Right lung (tissue), 5 donors: ENCODE data around the gene KCNG2. TPM values are rescaled to one million over a fixed set of nuclear protein-coding genes. Genes with fewer than 3 reads are reported as not detected.

Source experiments
- DNase-seq, 2 donors: peaks; one replicate each; pipeline ENCODE4 v3.0.0-alpha.2; 2013
- polyA plus RNA-seq, 5 donors: library from polyadenylated mRNA; unstranded; fragments of 120-200 nt; gene quantifications; one replicate each; pipeline versions ENCODE4 v1.2.1 to v1.2.3, GENCODE V29; 2013; ENCODE audit warnings: inconsistent platforms in 1 of 5, low replicate concordance in 1 of 5; ENCODE audit not compliant: insufficient read length in 5 of 5, insufficient read depth in 1 of 5

KCNG2 gene
- polyA plus RNA-seq, 5 donors: 0.16 to 0.35 (median 0.23) TPM

DNA sequence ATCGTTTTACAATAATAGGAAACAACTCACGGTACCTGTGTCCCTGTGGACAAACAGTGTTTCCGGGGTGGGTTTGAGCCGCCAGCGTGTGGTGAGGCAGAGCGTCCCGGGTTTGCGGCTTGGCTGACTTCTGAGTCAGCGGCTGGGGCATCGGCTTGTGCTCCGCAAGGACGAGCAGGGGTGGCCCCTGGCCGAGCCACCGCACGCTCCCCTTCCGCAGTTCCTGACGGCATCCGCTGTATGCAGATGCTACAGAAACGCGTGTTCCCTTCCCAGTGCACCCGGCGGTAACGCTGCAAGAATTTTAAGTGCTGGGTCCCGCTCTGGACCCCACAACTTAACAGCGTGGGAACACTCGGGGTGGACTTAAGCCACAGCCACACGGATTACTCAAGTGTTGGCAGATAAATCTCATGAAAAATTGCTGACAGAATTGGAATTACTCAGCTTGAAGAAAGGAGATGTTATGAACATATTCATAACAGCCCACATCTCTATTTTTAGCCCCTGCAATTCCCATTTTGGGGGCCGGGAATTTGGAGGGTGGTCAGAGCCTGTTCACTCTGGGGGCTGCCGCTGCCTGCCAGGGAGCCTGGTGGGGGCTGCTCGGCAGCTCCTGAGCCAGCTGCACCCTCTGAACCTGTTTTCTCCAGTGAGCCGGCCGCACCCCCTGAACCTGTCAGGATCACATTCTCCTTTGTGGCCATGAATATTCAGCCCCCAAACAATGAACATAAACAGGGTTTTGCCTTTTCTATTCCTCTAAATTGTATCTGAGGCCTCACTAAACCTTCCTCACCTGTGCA is 12.6 kb upstream of the KCNG2 start:
- no peak for DNase-seq

- no peak for DNase-seq
Observed at GRCh38 chr18:79785831-79786230, 11.9 kb upstream of the KCNG2 start.

GRCh38 chr18:79786304-79786703 is 11.4 kb upstream of the KCNG2 start:
- no peak for DNase-seq

DNA sequence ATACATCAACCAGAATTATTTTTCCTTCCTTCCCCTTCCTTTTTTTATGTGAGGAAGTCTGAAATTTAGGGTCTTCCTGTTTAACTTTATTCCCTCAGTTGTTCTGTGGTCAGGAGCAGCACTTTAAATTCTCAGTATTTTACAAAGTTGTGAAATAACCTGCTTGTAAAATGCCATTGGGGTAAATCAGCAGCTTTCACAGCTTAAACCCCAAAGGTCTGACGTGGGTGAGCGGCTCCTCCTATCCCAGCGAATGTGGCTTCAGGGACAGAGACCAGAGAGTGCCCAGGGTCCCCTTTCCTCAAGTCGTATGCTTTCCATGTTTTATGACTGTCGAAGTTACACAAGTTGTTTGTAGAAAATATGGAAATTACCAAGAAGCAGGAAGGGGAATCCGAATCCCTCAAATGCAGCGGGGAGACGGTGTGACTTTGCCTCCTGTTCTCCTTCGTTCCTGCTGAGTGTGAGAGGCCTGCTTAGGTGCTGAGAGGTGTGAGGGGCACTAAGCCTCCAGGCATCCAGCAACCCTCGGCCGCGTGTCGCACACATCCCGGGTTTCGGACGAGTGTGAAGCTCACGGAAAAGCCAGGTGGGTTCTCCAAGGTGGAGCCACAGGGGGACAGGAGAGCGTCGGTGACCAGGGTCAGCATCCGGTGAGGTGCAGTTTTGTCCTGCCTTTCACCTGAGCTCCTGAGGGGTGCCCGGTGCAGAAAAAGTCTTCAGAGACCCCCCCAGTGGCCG is 10.8 kb upstream of the KCNG2 start:
- DNase-seq: no peak

- DNase-seq: no peak
Observed at GRCh38 chr18:79787527-79787864, 10.2 kb upstream of the KCNG2 start.

DNA sequence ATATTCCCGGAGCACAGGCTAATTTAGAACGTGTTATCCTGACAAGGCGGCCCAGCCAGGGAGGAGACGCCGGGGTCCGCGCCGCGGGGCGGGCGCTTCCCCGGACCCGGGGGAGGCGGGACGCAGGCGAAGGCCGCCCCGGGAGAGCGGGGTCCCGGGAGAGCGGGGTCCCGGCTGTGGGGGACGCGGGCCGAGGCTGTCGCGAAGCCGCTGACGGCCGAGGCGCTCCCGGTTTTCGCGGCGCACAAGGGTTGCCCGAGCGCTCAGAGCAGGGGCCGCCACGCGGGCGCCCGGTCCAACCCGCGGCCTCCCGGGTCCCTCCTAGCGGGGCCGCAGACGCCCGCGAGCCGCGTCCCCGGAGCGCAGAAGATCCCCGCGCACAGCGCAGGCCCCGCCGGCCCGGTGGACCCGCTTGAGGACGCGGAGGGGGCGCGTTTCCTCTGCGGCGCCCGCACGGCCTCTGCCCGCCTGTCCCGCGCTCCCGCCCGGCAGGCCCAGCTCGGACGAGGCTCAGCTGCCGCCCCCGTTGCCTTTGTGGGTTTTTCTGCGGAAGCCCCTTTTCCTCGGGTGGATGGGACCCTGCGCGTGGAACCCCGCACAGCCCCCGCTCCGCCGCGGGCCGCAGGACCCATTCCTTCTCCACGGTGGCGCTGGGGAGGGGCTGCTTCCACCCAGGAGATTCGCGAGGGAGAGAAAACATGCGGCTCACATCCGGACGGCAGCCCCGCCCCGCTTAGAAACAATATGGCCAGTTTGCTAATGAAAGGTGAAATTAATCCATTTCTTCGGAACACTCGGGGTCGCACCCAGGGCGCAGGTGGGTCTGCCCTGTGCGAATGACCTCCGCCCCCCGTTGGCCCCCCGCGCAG is 9.6 kb upstream of the KCNG2 start:
- no peak for DNase-seq

GRCh38 chr18:79788734-79789085 is 9.0 kb upstream of the KCNG2 start:
- no peak for DNase-seq

GRCh38 chr18:79789091-79789891 is 8.4 kb upstream of the KCNG2 start:
- no peak for DNase-seq

GRCh38 chr18:79789901-79790890 is 7.5 kb upstream of the KCNG2 start:
- DNase-seq: no peak

- peak; percentile 52 to 71 for DNase-seq
Observed at GRCh38 chr18:79790996-79791972, 6.5 kb upstream of the KCNG2 start.

- DNase-seq: no peak
Observed at GRCh38 chr18:79792096-79792987, 5.4 kb upstream of the KCNG2 start.

GRCh38 chr18:79792988-79793355 is 4.8 kb upstream of the KCNG2 start:
- no peak for DNase-seq

GRCh38 chr18:79794846-79795245 is 2.9 kb upstream of the KCNG2 start:
- no peak for DNase-seq

DNA sequence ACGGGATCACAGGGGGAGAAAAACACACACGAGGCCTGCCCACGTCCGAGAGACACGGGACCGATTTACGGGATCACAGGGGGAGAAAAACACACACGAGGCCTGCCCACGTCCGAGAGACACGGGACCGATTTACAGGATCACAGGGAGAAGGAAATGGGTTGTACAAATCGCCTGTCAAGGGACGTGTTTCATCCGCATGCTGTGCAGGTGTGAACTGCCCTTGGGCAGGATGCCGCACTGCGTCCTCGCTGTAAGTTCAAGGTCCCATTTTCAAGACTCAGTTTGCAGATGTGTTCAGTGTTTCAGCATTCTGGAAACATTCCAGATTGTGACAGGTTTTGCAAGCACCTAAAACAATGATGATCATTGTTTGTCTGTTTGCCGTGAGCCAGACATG is 2.3 kb upstream of the KCNG2 start:
- no peak for DNase-seq

DNA sequence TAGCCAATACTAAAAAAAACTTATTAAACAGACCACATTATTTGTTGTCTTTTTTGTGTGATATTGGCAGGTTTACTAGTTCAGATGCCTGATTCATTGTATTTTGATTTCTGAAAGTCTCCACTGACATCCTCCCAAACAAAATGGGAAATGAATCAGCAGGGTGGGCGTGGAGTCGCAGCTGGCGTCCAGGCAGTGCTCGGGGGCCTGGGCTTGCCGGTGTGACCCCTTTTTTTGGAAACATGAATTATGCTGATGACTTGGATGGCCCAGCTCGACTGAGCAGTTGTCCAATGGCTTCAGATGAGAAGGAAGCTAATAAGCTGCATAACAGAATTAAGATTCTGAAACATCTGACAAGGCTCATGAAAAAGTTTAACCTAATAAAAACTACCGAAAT is 1.7 kb upstream of the KCNG2 start:
- DNase-seq: no peak

DNA sequence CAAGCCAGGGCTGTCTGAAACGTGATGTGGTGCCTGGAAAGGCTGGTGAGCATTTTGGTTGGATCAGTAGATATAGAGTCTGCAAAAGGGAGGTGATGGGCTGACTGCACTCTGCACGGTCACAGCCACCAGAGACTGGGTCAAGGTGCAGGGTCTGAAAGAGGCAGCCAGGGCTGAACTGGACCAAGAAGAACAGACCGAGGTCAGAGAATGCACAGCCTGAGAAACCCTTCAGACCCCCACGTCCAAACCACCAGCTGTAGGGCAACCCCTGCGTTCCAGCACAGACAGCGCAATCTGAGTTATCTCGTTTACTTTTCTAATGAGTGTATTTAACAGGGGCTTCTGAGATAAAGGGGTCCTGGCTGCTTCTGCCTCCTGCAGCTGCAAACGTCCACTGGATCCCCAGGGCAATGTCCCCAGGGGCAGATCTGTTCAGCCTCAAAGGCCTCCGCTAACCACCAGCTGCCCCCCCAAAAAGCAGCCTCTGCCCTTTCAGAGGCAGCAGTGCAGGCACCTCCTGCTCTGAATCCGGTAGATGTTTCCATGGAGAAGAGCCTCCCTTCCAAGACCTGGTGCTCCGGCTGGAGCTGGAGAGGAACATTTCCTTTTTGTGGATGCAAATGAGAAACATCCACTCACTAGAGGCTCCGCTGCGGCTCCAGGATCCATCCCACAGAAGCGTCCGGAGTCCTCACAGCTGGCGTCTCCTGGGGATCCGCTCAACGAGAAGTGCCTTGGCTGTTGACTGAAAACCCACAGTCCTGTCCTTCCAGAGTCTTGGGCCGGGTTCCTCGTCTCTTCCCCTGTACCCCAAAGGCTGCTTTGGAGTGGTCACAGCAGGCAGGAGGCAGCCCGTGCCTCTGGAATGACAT is 970 bp upstream of the KCNG2 start:
- no peak for DNase-seq

DNA sequence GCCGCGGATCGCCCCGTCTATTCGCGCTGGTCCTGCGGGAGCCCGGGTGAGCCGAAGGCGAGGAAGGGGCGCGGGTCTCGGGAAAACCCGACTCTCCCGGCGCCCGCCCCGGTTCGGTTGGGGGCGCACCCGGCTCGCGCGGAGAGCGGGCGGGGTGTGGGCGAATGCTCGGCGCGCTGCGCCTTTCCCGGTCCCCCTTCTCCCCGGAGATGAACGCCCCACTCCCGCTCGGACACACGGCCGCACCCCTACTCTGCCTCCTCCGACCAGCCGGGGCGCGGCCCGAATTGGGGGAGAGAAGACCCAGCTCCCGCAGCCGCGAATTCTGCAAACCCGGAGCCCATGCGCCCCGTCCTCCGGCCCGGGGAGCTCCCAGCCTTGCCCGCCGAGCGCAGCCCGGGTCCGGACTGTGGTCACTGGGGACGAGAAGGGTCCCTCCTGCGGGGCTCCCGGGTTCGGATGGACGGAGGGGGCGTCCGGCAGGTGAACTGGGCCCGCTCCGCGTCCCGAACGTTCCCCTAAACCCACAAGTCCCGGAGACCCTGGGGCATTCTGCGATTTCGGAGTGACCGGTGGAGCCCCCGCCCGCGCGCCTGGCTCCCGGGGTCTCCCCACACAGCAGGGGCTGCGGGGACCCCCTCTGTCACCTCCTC is 734 bp downstream of the KCNG2 start:
- DNase-seq: no peak
